ENCODE results near the gene MORC4.
"Not testable (repeated sequence)": the region's sequence is repeated elsewhere in the genome, so short reads cannot be mapped to it uniquely, and the experiment has no call there.

MORC4 gene

DNA sequence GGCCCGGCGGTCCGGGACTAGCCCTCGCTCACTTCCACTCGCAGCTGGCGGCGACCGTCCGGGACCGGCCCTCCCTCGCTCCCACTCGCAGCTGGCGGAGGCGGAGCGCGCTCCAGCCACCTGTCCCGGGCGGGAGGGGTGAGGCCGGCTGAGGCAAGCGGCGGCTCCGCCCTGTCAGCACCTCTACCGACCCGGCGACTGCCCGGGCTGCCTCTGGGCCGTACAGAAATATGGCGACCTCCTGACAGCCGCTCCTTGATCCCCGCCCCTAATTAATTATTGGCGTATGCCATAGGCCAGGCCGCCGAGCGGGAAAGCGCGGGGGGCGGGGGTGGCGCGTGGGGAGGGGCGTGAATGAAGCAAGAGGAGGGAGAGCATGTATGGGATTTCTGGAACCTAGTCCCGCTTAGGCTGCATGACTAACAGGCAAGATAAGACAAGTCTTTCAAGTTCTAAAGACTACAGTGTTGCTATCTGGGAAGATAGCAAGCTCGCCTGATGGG, at the start of gene MORC4:
Gene MORC4 (minus strand): TSS at position 200 of the 503 bp plus-strand sequence. CDS start 243 bp downstream, outside the sequence.
- FAIRE-seq: no peak

DNA sequence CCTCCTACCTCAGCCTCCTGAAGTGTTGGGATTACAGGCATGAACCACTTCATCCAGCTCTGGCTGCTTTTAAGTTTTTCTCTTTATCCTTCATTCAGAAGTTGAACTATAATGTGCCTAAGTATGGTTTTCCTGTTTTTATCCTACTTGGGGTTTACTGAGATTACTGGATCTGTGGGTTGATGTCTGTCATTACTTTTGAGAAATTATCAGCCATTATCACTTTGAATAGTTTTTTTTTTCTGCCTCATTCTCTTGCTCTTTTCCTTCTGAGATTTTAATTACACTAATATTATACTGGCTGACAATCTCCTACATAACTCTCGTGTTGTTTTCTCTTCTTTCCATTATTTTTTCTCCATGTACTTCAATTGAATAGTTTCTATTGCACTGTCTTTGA, 47.6 kb upstream of the MORC4 start:
- no peak for FAIRE-seq

DNA sequence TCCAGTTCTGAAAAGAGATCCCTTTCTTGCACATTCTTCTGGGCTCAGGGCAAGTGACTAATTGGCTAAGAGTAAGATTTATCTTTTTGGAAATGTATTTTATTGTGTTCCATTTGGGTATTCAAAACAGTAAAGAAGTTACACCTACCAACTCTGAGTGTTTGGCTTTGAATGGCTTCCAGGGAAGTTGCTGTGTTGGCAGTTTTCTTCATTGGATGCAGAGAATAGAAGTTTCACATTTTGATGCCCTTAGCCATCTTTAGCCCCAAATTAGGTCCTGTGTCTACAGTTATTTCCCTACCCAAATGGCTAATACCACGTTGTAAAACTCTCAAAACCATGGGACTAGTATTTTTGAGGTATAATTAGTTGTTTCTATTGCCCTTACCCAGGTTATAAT, 29.7 kb upstream of the MORC4 start:
- FAIRE-seq: no peak

DNA sequence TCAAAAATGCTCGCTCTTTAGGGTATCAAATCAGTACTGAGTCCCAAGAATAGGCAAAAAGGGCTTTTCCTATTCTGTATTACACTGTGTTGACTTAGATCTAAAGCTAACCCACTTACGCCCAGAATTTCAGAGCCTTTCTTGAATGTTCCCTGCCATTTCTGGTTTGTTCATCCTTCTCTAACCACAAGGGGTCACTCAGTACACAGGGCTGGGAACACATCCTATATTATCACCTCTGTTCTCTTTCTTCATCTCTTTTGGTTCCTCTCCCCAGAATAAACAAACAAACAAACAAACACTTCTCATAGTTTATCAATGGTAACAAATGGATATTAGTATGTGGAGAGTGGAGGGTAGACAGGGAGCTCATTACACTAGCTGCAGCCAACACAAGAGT, 25.5 kb upstream of the MORC4 start:
- peak; percentile 35 for FAIRE-seq

DNA sequence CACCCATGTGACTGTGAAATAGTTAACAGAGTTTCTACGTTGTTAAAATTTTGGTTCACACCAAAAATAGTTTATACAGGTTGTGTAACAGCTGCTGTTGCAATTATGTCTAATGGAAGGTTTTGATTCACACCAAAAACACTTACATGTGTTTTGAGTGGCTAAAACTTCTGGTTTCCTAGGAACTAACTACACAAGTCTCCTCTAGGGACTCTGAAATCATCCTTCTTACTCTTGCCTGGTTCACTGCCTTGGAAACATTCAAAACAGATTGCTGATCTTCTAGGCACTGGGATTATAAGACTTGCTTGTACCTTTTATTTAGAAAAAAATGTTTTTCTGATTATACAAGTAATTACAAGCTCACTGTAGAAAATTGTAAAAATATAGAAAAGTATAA, 14.9 kb upstream of the MORC4 start:
- FAIRE-seq: no peak

DNA sequence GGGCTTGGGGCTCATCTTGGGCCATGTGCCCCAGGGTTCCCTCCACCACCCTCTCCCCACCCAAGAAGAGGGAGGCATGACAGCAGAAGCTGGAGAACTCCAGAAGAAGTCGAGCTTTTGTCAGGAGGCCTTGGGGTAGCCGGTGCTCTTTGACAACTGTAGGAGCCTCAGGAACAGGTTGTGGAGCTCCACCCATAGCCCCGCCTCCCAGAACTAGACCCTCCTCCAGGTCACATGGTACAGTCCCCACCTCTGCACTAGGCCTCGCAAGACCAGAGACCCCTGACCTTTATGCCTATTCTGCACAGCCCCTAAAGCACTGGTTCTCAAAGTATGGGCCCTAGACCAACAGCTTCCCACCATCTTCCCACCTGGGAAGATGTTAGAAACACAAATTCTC, 8.0 kb upstream of the MORC4 start:
- no peak for FAIRE-seq

DNA sequence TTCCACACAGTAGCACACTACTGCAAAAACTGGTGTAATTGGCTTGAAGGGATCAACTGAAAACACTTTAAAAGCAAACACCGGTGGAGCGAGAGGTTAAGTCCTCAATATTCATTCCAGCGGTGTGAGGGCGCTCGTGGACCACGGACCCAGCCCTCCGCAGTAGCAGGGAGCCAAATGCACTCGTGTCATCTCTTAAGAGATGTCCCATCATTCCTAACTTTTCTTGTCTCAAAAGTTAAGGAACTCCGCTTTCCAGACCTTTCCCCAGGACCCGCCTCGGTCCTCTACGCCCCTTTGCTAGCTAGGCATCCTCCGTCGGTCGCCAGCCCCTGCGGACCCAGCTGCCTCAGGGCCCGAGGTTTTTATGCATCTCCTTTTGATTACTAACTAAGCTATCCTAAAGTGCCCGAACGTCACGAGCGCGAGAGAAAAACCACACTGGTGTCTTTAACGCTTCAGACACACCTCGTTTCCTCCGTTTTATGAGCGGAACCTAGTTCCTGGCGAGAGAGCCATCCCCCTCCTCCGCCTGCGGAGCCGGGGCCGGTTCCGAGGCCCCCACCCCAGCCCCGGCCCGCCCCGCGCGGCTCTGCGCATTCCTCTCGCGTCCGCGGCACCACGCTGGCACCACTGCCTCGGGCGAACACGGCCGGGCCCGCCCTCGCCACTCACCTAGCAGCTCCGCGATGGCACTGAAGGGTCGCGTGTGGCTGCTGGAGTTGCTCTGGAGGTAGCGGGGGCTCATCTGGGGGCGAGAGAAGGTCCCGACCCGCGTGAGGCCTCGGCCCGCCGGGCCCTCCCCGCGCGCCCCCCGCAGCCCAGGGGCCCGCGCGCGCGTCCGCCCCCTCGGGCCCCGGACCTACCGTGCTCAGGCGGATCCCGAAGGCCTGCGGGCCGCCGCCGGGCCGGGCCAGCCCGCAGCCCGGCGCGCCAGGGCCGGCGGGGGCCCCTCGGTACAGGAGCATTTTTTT, 723 bp downstream of the MORC4 start:
- no peak for FAIRE-seq

DNA sequence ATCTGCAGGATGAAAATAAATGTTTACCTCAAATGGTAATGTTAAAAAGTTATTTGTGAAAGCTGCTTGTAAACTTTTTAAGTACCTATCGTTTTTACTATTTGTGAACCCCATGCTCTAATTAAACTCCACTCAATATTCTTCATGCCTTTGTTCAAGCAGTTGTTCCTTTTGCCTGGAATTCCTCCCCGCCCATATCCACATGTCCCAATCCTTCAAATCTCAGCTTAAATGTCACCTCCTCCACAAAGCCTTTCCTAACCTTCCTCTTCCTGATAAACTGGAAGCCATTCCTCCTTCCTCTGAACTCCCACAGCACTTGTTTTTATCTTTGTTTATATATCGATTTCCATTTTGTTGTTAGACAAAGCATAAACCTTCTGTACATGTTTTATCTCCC, 2.4 kb downstream of the MORC4 start:
- FAIRE-seq: no peak

DNA sequence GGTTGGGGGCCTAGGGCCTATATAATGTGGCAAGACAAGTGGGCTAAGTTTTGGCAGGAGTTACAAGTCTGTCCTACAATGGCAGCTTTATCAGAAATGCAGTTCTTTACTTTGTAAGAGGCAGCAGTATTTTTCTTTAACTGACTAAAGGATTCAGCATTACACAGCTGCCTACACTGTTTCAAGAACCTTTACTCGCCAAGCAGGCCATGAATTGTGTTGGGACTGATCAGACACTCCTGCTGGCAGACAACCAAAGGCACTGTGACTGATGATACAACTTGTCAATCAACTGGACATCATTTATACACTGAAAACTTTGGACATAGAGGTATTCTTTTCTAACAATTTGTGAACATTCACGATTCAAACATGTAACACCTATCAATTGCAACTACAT, 4.3 kb downstream of the MORC4 start:
- no peak for FAIRE-seq

DNA sequence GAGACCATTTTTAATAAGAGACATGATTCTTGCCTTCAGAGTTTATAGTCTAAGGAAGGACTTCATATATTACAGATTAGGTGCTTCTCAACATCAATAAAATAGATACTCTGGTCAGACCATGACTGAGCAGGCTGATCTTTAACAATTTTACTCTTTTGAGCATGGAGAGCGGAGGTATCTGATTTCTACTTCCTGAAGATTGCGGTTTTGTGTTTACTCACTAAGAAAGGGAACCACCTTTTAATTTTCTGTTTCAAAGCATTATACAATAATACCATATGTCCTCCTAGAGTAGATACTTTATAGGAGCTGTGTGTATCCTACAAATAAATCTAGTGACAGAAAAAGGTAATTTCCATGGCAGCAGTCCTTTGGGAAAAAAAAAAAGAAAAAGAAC, 12.5 kb downstream of the MORC4 start:
- FAIRE-seq: no peak

DNA sequence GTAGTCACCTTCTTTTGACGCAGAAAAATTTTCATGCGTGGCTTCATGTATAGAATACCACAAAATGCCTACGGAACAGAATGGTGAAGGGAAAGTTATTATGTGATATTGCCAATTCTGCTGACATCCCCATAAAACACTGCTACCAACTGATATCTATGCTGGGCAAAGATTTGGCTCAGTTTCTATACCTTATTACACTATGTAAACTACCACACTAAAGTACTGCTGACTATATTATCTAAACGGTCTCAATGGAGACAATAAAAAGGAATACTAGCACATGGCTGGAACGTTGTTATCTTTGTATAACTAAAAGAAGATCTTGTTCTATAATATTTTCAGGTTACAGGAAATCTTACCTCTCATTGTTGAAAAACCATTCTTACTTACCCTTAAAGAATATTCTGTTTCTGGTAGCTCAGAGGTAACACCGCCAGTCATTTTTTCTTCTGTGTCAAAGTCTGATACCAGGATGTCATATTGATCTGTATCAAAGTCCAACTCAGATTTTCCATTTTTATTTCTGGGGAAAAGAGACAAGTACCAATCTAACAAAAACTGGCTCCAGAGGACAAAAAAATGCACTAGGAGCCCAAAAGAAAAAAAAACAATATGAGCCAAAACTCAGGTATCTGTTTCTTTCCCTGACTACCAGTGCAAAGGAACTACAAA, 18.9 kb downstream of the MORC4 start:
- no peak for FAIRE-seq

DNA sequence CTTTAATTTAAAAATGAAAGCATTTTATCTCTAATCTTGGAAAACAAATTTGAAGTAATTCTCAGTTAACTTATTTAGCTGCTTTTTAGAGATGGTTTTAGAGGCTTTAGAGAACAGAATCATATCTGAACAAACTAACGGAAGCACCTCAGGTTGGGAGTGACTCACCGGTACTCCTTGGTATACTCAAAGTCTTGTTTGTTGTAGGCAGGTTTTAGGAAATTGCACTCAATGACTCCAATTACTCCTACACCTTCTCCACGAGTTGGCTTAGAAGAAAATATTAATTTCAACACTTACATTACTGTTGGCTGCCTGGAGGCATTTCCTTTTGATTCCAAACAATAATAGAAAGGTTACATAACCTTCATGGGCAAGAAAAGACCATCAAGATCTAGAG, 23.6 kb downstream of the MORC4 start:
- no peak for FAIRE-seq

DNA sequence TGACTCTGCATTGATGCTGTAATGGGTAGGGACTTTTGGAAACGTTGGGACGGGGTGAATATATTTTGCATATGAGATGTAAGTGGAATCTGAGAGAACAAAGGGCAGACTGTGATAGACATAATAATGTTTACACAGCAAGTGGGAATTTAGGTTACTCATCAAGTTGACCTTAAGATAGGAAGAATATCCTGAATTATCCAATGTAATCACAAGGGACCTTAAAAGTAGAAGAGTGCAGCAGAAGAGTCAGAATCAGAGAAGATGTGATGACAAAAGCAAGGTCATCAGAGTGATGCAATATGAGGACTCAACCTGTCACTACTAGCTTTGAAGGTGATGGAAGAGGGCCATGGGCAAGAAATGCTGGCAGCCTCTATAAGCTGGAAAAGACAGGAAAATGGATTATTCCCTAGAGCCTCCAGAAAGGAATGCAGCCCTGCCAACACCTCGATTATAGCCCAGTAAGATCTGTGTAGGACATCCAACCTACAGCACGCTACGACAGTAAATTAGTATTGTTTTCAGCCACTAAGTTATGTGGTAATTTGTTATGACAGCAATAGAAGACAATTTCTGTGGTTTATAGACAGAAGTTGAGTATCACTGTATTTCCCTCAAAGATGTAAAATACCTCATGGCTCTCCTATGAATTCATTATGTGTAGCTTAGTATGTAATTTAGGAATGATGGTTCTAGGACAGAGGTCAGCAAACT, 26.4 kb downstream of the MORC4 start:
- FAIRE-seq: no peak

DNA sequence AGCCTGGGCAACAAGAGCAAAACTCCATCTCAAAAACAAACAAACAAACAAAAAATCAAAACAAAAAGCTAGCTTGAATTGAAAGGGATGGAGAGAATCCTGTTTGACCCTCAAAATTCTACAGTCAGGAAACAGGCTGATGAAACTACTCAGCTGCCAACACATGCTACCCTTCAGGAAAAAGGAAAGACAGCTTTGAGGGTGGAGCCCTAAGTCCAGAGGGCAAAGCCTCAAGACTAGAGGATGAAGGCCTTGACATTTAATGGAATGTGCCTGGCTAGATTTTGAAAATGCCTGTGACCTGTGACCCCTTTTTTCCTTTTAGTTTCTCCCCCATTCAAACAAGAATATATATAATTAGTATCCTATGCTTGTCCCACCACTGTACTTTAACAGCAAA, 27.1 kb downstream of the MORC4 start:
- FAIRE-seq: no peak

DNA sequence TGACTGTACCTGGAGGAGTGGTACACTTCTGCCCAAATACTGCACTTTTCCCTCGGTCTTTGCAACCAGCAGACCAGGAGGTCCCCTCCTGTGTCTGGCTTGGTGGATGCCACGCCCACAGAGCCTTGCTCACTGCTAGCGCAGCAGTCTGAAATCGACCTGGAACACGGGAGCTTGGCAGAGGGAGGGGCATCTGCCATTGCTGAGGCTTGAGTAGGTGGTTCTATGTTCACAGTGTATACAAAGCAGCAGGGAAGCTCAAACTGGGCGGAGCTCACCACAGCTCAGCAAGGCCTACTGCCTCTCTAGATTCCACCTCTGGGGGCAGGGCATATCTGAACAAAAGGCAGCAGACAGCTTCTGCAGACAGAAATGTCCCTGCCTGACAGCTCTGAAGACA, 33.5 kb downstream of the MORC4 start:
- not testable (repeated sequence) for FAIRE-seq

DNA sequence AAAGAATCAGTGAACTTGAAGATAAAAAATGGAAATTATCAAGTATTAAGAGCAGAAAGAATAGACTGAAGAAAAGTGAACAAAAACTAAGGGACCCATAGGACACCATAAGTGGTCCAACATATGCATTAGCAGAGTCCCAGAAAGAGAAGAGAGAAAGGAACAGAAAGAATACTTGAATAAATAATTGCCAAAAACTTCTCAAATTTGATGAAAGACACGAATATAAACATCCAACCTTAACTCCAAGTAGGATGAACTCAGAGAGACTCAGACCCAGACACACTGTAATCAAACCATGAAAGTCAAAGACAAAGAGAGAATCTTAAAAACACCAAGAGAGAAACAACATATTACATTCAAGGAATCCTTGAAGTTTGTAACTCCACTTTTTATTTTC, 35.7 kb downstream of the MORC4 start:
- FAIRE-seq: no peak

DNA sequence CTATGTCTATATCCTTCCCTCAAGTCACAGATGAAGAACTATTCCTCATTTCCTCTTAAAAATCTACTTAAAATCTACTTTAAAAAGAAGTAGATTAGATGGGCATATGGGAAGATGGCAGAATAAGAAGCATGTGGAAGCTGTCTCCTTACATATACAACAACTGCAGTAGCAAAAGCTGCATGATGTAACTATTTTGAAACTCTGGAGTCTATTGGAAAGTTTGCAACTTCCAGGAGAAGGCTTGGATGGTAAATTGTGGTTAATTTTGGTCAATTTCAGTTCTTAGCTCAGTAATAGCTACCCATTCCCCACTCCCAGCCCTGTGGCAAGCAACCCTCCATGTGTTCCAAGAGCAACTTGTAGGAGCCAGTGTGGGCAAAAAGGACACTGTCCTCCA, 36.9 kb downstream of the MORC4 start:
- no peak for FAIRE-seq

DNA sequence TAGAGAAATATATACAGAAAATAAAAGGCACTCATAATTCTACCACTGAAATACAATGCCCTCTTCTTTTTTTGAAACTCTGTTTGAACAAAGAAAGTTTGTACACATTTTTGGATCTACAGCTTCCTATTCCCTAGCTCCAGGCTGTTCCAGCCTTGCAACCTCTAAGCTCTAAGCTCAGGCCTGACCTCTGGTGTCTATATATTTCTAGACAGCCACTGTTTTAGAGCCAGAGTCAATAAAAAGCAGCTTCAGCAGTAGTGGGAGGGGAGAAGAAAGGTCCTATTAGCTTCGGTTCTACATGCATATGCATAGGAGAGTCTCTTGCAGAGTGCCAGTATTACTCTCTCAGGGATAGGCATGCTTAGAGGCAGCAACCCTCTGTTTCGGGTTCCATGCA, 40.1 kb downstream of the MORC4 start:
- peak; percentile 16 for FAIRE-seq

DNA sequence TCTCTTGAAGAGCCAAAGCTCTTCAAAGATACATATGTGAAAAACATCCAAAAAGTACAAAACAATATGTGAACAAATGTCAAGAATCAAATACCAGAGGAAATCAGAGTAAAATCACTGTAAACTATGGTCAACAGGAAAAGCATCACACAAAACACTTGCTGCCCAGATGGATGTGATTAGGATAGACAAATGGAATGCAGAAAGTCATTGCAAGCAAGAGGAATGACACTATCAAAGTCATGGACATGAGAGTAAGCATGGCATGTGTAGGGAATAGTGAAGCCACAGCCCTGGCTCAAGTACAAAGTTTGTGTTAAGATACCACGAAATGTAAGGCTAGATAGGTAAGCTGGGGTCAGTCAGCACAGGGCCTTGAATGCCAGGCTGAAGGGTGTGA, 42.2 kb downstream of the MORC4 start:
- FAIRE-seq: no peak

DNA sequence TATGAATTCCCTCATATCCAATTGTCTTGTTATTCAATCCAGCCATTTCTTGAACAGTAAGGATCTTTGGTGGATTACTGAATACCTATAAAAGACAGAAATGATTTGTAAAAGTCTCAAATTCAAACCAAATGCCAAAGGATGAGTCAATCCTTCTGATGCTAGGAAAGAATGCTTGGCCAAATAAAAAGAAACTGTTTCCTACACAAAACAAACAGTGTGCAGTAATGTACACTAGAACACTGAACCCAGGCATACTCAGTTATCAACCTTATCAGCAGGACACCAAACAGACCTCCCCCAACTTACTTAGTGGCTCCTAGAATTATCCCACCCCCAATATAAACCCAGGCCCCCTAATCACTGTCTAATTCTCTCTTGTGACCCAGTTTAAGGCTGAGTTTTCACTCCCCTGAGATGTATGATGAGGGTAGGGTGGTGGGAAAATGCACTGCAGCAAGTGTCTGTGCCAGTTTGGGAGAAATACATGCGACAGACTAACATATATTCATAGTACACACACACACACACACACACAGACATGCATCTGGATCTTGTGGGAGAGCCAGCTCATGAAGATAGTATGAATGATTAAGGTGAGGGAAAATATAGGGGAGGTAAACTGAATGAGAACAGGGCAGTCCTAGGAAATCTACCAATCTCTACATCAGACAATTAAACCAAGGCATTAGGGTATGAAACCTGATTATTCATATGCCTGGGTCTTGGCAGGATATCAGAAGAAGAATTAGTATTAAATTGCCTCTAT, 44.8 kb downstream of the MORC4 start:
- no peak for FAIRE-seq

DNA sequence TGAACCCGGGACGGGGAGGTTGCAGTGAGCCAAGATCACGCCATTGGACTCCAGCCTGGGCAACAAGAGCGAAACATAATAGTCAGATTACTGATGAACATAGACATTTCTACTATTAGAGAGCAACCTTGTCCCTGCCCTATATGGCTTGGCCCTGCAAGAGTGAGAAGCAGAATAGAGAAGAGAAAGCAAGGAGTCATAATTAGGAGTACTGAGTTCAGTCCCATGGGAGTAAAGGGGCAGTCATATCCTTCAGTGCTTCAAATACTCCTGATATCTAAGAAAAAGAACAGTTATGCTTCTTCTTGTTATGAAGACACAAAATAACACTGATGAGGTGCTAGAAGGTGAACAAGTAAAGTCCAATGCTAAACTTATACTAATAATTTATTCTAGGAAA, 46.0 kb downstream of the MORC4 start:
- FAIRE-seq: no peak

DNA sequence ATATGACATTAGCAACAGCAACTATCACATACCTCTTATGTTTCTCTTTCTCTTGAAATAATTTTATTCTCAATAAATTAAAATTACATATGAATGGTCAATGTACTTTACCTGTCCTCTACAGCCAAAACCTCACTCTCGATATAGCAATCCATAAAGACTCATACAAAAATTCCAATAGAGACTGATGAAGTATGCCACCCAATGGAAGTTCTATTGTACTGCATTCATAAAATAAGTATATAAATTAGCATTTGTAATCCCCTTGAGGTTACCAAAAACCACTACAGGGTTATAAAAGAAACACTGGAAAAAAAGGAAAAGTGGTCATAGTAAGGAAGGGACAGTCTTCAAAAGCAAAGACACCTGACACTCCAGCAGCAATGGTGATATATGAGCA, 47.0 kb downstream of the MORC4 start:
- FAIRE-seq: peak; percentile 96

DNA sequence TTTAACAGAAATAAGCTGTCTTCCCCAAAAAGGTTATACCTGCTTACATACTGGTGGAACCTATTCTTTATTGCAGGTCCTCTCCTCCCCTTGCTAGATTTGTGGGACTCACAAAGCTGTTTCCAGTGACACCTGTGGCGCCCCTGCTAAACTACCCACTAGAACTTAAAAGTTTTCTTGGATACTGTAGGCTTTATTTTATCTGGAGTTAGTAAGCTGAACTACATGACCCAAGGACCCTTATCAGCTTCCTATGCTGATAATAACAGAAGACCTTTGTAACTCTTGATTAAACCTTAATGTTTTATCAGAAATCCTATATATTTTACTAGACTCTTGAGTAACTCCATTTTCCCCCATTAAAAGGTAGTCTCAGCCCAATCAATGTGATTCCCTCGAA, 47.5 kb downstream of the MORC4 start:
- FAIRE-seq: no peak
